HG02798 (cell line): Measurements from ENCODE around the gene GBE1.

ENCODE experiments used
- ATAC-seq: cut with Tn5 transposase; IDR thresholded peaks from one replicate; pipeline ENCODE4 v1.9.1; 2021; ENCODE audit warnings: mild to moderate bottlenecking; ENCODE audit not compliant: unreplicated experiment, poor library complexity

Gene GBE1

GRCh38 chr3:81484520-81484919, 276.9 kb downstream of the GBE1 start:
- no peak for ATAC-seq

- no peak for ATAC-seq
Observed at GRCh38 chr3:81483046-81483445, 278.4 kb downstream of the GBE1 start.

GRCh38 chr3:81477740-81478139, 283.7 kb downstream of the GBE1 start:
- ATAC-seq = no peak

- no peak for ATAC-seq
Observed at GRCh38 chr3:81476692-81477091, 284.8 kb downstream of the GBE1 start.

GRCh38 chr3:81472600-81473362, 288.7 kb downstream of the GBE1 start:
- ATAC-seq = no peak

GRCh38 chr3:81470524-81471278, 290.7 kb downstream of the GBE1 start:
- no peak for ATAC-seq

- no peak for ATAC-seq
Observed at GRCh38 chr3:81468391-81468790, 293.1 kb downstream of the GBE1 start.

GRCh38 chr3:81466201-81466560, 295.3 kb downstream of the GBE1 start:
- no peak for ATAC-seq

GRCh38 chr3:81465510-81466200, 295.8 kb downstream of the GBE1 start:
- ATAC-seq = no peak

GRCh38 chr3:81463781-81464180, 297.7 kb downstream of the GBE1 start:
- ATAC-seq = no peak

GRCh38 chr3:81462921-81463320, 298.5 kb downstream of the GBE1 start:
- no peak for ATAC-seq

GRCh38 chr3:81459733-81460132, 301.7 kb downstream of the GBE1 start:
- ATAC-seq = no peak

GRCh38 chr3:81452418-81452817, 309.0 kb downstream of the GBE1 start:
- no peak for ATAC-seq

GRCh38 chr3:81451611-81452010, 309.8 kb downstream of the GBE1 start:
- no peak for ATAC-seq

GRCh38 chr3:81451140-81451539, 310.3 kb downstream of the GBE1 start:
- no peak for ATAC-seq

- no peak for ATAC-seq
Observed at GRCh38 chr3:81446806-81447205, 314.6 kb downstream of the GBE1 start.

- ATAC-seq = no peak
Observed at GRCh38 chr3:81445712-81446111, 315.7 kb downstream of the GBE1 start.

GRCh38 chr3:81444817-81445460, 316.5 kb downstream of the GBE1 start:
- no peak for ATAC-seq

- ATAC-seq = no peak
Observed at GRCh38 chr3:81443958-81444357, 317.5 kb downstream of the GBE1 start.

- no peak for ATAC-seq
Observed at GRCh38 chr3:81443457-81443782, 318.0 kb downstream of the GBE1 start.
